HepG2 (cell line): ENCODE measurements around the gene KCTD15. TPM values are rescaled to one million over a fixed set of nuclear protein-coding genes. Genes with fewer than 3 reads are reported as not detected.

Experiments used
- ARID4A ChIP-seq: sonication (generic); formaldehyde crosslinking; IDR thresholded peaks from 2 replicates; pipeline ENCODE4 v1.5.0; 2020; ENCODE audit warnings: mild to moderate bottlenecking, missing genetic modification reagents, borderline replicate concordance
- BRD4 ChIP-seq: sonication (generic); formaldehyde crosslinking; IDR thresholded peaks from 2 replicates; pipeline ENCODE4 v1.4.0; 2020; ENCODE audit warnings: missing genetic modification reagents
- CHD2 ChIP-seq: IDR thresholded peaks from 2 replicates; pipeline ENCODE4 v1.6.1; 2011; ENCODE audit warnings: low read depth, low read length, improper control_type of control experiment
- HES4 ChIP-seq: sonication (generic); formaldehyde crosslinking; IDR thresholded peaks from 2 replicates; pipeline ENCODE4 v1.9.0; 2021; ENCODE audit warnings: mild to moderate bottlenecking, missing genetic modification reagents, borderline replicate concordance
- MED13 ChIP-seq: sonication (generic); formaldehyde crosslinking; IDR thresholded peaks from 2 replicates; pipeline ENCODE4 v1.5.0; 2020; ENCODE audit warnings: missing genetic modification reagents
- NONO ChIP-seq, 2 experiments: fragments of 450-650 bp in 1 of 2; sonication (generic) in 1 of 2; formaldehyde crosslinking in 1 of 2; IDR thresholded peaks in 1 of 2; conservative IDR thresholded peaks in 1 of 2; 2 replicates each; pipeline versions ENCODE4 v1.6.1 to v1.8.0; 2017 to 2022; ENCODE audit warnings: mild to moderate bottlenecking in 1 of 2, missing genetic modification reagents in 1 of 2, moderate library complexity in 1 of 2
- POLR2G ChIP-seq: fragments of 200-400 bp; formaldehyde crosslinking; IDR thresholded peaks from 2 replicates; pipeline ENCODE4 v1.6.1; 2018; ENCODE audit warnings: mild to moderate bottlenecking, low read depth, low read length, moderate library complexity
- SMARCC2 ChIP-seq: fragments of 450-650 bp; IDR thresholded peaks from 2 replicates; pipeline ENCODE4 v1.6.1; 2017; ENCODE audit warnings: antibody characterized with exemption, mild to moderate bottlenecking
- SRY ChIP-seq: sonication (generic); formaldehyde crosslinking; IDR thresholded peaks from 2 replicates; pipeline ENCODE4 v1.8.0; 2022; ENCODE audit warnings: mild to moderate bottlenecking, missing genetic modification reagents
- U2AF2 ChIP-seq: fragments of 200-400 bp; formaldehyde crosslinking; IDR thresholded peaks from 2 replicates; pipeline ENCODE4 v1.6.1; 2017; ENCODE audit warnings: low read depth, mild to moderate bottlenecking, low read length
- ZNF205 ChIP-seq: IDR thresholded peaks from 2 replicates; pipeline ENCODE4 v1.6.1; 2018; ENCODE audit warnings: missing biosample characterization, missing genetic modification reagents
- ZNF530 ChIP-seq: sonication (generic); formaldehyde crosslinking; IDR thresholded peaks from 2 replicates; pipeline ENCODE4 v1.5.0; 2020; ENCODE audit warnings: low read depth, mild to moderate bottlenecking, missing genetic modification reagents
- ZNF547 ChIP-seq: sonication (generic); formaldehyde crosslinking; IDR thresholded peaks from 2 replicates; pipeline ENCODE4 v1.5.1; 2020; ENCODE audit warnings: mild to moderate bottlenecking, missing genetic modification reagents
- ZNF746 ChIP-seq: sonication (generic); formaldehyde crosslinking; IDR thresholded peaks from 2 replicates; pipeline ENCODE4 v1.8.0; 2022; ENCODE audit warnings: mild to moderate bottlenecking, missing genetic modification reagents
- ZNF749 ChIP-seq: sonication (generic); formaldehyde crosslinking; IDR thresholded peaks from 2 replicates; pipeline ENCODE4 v1.8.0; 2022; ENCODE audit warnings: mild to moderate bottlenecking, missing genetic modification reagents, moderate library complexity, borderline replicate concordance
- ZSCAN30 ChIP-seq: sonication (generic); formaldehyde crosslinking; IDR thresholded peaks from 2 replicates; pipeline ENCODE4 v1.5.0; 2020; ENCODE audit warnings: mild to moderate bottlenecking, missing genetic modification reagents
- ZXDC ChIP-seq: sonication (generic); formaldehyde crosslinking; IDR thresholded peaks from 2 replicates; pipeline ENCODE4 v1.5.0; 2020; ENCODE audit warnings: mild to moderate bottlenecking, missing genetic modification reagents
- polyA plus RNA-seq, 8 experiments: library from polyadenylated mRNA; depleted of rRNA in 3 of 8; stranded (reverse) in 7 of 8; unstranded in 1 of 8; fragments of >200 nt; fragmentation: Illumina TruSeq in 4 of 8; extraction: Trizol in 4 of 8; gene quantifications; 2 replicates each; pipeline versions ENCODE4 v1.2.1 to v1.2.3, GENCODE V29; 2011 to 2016; ENCODE audit warnings: low read depth in 4 of 8, missing spikeins in 1 of 8, mixed read lengths in 1 of 8; ENCODE audit not compliant: insufficient read depth in 1 of 8
- total RNA-seq, 5 experiments: library from RNA; depleted of rRNA; stranded (reverse); fragments of >200 nt; fragmentation: Illumina TruSeq; extraction: Trizol; gene quantifications; 2 replicates each; pipeline ENCODE4 v1.2.3, GENCODE V29; 2016; ENCODE audit warnings: low read depth in 1 of 5

The KCTD15 gene
- total and polyA plus RNA-seq, 2 of the 13 experiments (the other 11 are each of a cell fraction or from before 2014, with no cell fraction given) = 13.2 to 16.7 TPM

GRCh38 chr19:33795370-33796163, 1.1 kb upstream of the KCTD15 start (continued):
- TF ChIP-seq NONO (IDR thresholded peaks at IDR 0.05) (no peak), NONO (CRISPR knock-in tag; conservative IDR thresholded peaks at IDR 0.05) (peak; percentile 81; the same call in 1 of the 2 replicates), HES4 (CRISPR knock-in tag) (0 out of 2 replicates have a peak, but pooled peaks have one; percentile 61), MED13 (CRISPR knock-in tag) (0 out of 2 replicates have a peak, but pooled peaks have one; percentile 5), ZNF205 (no peak), POLR2G (peak; percentile 71), ARID4A (CRISPR knock-in tag) (peak; percentile 74), ZNF547 (0 out of 2 replicates have a peak, but pooled peaks have one; percentile 25), SMARCC2 (no peak), ZNF746 (CRISPR knock-in tag) (peak; percentile 80), SRY (peak; percentile 78; the same call in 1 of the 2 replicates), CHD2 (no peak), U2AF2 (no peak), BRD4 (no peak; the same call in 1 of the 2 replicates), ZXDC (CRISPR knock-in tag) (0 out of 2 replicates have a peak, but pooled peaks have one; percentile 61), ZNF749 (CRISPR knock-in tag) (peak; percentile 49; the same call in 1 of the 2 replicates), ZSCAN30 (CRISPR knock-in tag) (no peak), ZNF530 (CRISPR knock-in tag) (no peak)
